ENCODE data around the gene HEBP2. TPM values are rescaled to one million over a fixed set of nuclear protein-coding genes. Genes with fewer than 3 reads are reported as not detected.
A peak's percentile ranks its signal among the peaks of the same experiment; 100 is the strongest.

The HEBP2 gene
- total RNA-seq, 1 experiment from 2014 or later, result 40.9 TPM

GRCh38 chr6:138434096-138434495, 30.1 kb downstream of the HEBP2 start:
- peaks cover 14% of the 10 kb centered on the region for H3K36me3 Mint-ChIP-seq
- POLR2A ChIA-PET, result no interaction called here
- TF ChIP-seq PREB (CRISPR knock-in tag; IDR thresholded peaks at IDR 0.05; ENCODE audit: borderline replicate concordance), result no peak
- no peak for TF ChIP-seq ZNF317 (CRISPR knock-in tag; IDR thresholded peaks at IDR 0.05; ENCODE audit: borderline replicate concordance, low read depth)
- no peak for TF ChIP-seq NFYB (CRISPR knock-in tag; conservative IDR thresholded peaks at IDR 0.05; ENCODE audit: low read depth)
- TF ChIP-seq ZNF532 (CRISPR knock-in tag; IDR thresholded peaks at IDR 0.05; ENCODE audit: borderline replicate concordance), result no peak
- TF ChIP-seq RELA (CRISPR knock-in tag; IDR thresholded peaks at IDR 0.05; ENCODE audit: borderline replicate concordance), result no peak
- TF ChIP-seq, protein P1, sequence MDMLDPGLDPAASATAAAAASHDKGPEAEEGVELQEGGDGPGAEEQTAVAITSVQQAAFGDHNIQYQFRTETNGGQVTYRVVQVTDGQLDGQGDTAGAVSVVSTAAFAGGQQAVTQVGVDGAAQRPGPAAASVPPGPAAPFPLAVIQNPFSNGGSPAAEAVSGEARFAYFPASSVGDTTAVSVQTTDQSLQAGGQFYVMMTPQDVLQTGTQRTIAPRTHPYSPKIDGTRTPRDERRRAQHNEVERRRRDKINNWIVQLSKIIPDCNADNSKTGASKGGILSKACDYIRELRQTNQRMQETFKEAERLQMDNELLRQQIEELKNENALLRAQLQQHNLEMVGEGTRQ (CRISPR knock-in tag; IDR thresholded peaks at IDR 0.05), result no peak
- no peak for TF ChIP-seq ZNF121 (CRISPR knock-in tag; IDR thresholded peaks at IDR 0.05)
- TF ChIP-seq, protein P2, sequence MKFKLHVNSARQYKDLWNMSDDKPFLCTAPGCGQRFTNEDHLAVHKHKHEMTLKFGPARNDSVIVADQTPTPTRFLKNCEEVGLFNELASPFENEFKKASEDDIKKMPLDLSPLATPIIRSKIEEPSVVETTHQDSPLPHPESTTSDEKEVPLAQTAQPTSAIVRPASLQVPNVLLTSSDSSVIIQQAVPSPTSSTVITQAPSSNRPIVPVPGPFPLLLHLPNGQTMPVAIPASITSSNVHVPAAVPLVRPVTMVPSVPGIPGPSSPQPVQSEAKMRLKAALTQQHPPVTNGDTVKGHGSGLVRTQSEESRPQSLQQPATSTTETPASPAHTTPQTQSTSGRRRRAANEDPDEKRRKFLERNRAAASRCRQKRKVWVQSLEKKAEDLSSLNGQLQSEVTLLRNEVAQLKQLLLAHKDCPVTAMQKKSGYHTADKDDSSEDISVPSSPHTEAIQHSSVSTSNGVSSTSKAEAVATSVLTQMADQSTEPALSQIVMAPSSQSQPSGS (CRISPR knock-in tag; IDR thresholded peaks at IDR 0.05; ENCODE audit: borderline replicate concordance, low read depth), result no peak
- TF ChIP-seq ZNF396 (CRISPR knock-in tag; IDR thresholded peaks at IDR 0.05; ENCODE audit: borderline replicate concordance), result no peak
- TF ChIP-seq JAZF1 (CRISPR knock-in tag; IDR thresholded peaks at IDR 0.05), result no peak
- no peak for TF ChIP-seq FOXJ3 (CRISPR knock-in tag; IDR thresholded peaks at IDR 0.05; ENCODE audit: borderline replicate concordance)
- TF ChIP-seq ATF6 (CRISPR knock-in tag; IDR thresholded peaks at IDR 0.05), result no peak
- TF ChIP-seq TCF7 (CRISPR knock-in tag; IDR thresholded peaks at IDR 0.05; ENCODE audit: low read depth), result no peak
- no peak for TF ChIP-seq JUN (CRISPR knock-in tag; IDR thresholded peaks at IDR 0.05)
- no peak for TF ChIP-seq TEAD4 (CRISPR knock-in tag; IDR thresholded peaks at IDR 0.05)
- TF ChIP-seq, protein P3, sequence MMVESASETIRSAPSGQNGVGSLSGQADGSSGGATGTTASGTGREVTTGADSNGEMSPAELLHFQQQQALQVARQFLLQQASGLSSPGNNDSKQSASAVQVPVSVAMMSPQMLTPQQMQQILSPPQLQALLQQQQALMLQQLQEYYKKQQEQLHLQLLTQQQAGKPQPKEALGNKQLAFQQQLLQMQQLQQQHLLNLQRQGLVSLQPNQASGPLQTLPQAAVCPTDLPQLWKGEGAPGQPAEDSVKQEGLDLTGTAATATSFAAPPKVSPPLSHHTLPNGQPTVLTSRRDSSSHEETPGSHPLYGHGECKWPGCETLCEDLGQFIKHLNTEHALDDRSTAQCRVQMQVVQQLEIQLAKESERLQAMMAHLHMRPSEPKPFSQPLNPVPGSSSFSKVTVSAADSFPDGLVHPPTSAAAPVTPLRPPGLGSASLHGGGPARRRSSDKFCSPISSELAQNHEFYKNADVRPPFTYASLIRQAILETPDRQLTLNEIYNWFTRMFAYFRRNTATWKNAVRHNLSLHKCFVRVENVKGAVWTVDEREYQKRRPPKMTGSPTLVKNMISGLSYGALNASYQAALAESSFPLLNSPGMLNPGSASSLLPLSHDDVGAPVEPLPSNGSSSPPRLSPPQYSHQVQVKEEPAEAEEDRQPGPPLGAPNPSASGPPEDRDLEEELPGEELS (CRISPR knock-in tag; IDR thresholded peaks at IDR 0.05), result no peak
- no peak for TF ChIP-seq GRHL2 (CRISPR knock-in tag; IDR thresholded peaks at IDR 0.05; ENCODE audit: insufficient replicate concordance, severe bottlenecking)

More at GRCh38 chr6:138434096-138434495, 30.1 kb downstream of the HEBP2 start:
- DNase-seq (ENCODE audit: low spot score) (no peak), ATAC-seq (no peak)
- H3K27me3 Mint-ChIP-seq (ENCODE audit: low read depth), result no peaks in the 10 kb centered on the region
- H3K27ac Mint-ChIP-seq, result peak overlapping the region; percentile 31; the same call in 1 of the 2 replicates
- peaks cover 9% of the 10 kb centered on the region; the same call in 1 of the 2 replicates for H3K4me1 Mint-ChIP-seq
- no peak overlapping the region for H3K4me3 Mint-ChIP-seq
- H3K9me3 Mint-ChIP-seq, result no peaks in the 10 kb centered on the region
- CTCF ChIA-PET, result no interaction called here

Measured in WTC11 (cell line).